ENCODE results near the gene DSCAML1.

DSCAML1 gene

DNA sequence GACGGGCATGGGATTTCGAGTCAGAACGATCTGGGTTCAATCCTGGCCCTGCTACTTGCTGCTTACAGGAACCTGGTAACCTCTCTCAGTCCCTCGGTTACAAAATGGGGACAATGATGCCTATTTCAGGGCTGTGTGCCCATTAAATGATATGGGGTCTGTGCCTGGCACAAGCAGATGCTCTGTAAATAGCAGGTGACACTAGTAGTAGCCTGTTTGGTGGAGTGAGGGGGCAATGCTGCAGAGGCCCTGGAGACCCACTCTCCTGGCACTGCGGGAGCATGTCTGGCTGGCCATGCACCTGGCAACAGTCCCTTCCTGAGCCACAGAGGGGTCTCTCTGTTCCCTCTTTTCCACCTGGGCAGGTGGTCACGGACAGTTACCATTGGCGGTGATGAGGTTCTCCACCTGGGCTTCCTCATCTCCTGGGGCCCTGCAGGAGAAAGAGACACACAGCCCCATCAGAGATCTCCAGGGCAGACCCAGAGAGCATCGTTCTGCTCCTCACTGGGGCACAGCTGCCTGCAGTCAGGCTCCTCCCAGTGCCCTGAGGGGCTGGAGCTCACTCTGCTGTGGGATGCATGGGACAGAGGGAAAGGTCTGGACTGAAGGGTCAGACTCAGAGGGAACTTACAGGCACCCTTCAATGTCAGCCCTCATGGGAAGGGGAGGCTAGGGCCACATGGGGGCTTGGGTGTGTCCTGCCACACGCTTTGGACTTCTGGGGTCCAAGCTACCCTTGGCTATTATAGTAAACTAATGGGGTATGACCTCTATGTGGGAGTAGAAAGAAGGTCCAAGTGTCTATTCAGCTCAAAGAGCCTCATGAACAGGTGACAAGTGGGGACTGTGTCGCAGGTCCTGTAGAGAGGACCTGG lies 43.2 kb upstream of the DSCAML1 start:
- TF ChIP-seq, protein P1, sequence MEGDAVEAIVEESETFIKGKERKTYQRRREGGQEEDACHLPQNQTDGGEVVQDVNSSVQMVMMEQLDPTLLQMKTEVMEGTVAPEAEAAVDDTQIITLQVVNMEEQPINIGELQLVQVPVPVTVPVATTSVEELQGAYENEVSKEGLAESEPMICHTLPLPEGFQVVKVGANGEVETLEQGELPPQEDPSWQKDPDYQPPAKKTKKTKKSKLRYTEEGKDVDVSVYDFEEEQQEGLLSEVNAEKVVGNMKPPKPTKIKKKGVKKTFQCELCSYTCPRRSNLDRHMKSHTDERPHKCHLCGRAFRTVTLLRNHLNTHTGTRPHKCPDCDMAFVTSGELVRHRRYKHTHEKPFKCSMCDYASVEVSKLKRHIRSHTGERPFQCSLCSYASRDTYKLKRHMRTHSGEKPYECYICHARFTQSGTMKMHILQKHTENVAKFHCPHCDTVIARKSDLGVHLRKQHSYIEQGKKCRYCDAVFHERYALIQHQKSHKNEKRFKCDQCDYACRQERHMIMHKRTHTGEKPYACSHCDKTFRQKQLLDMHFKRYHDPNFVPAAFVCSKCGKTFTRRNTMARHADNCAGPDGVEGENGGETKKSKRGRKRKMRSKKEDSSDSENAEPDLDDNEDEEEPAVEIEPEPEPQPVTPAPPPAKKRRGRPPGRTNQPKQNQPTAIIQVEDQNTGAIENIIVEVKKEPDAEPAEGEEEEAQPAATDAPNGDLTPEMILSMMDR (IDR thresholded peaks at IDR 0.05; ENCODE audit: low read length, missing control alignments): no peak
- DNase-seq (ENCODE audit: low read depth): no peak
- no peak overlapping the region for H3K4me3 ChIP-seq (replicated peaks; ENCODE audit: low read depth, low read length)

DNA sequence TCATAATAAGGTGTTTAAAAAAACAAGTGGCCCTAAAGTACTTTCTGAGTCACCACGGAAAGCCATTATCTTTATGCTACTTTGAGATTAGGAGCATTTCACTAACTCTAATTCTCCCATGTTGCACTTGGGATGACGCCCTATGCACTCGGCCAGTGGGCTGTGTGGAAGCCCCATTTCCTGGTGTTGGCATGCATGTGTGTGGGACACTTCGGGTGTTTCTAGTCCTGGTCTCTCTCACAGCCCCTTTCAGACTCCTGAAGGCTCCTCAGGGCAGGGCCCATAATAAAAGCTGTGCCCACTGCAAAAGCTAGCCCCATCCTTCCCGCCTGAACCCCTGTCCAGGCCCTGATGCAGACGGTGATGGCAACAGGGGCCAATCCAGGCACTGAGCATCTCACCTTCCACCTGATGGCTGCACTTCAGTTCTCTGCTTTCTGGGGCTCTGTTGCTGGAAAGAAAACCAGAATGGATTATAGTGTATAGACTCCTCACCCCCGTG lies 42.4 kb upstream of the DSCAML1 start:
- DNase-seq (ENCODE audit: low read depth): no peak
- H3K4me3 ChIP-seq (replicated peaks; ENCODE audit: low read depth, low read length): no peak overlapping the region
- TF ChIP-seq, protein P1 (IDR thresholded peaks at IDR 0.05; ENCODE audit: low read length, missing control alignments): no peak

GRCh38 chr11:117838901-117839300 lies 41.9 kb upstream of the DSCAML1 start:
- no peak overlapping the region for H3K4me3 ChIP-seq (replicated peaks; ENCODE audit: low read depth, low read length)
- TF ChIP-seq, protein P1 (IDR thresholded peaks at IDR 0.05; ENCODE audit: low read length, missing control alignments): no peak
- no peak for DNase-seq (ENCODE audit: low read depth)

DNA sequence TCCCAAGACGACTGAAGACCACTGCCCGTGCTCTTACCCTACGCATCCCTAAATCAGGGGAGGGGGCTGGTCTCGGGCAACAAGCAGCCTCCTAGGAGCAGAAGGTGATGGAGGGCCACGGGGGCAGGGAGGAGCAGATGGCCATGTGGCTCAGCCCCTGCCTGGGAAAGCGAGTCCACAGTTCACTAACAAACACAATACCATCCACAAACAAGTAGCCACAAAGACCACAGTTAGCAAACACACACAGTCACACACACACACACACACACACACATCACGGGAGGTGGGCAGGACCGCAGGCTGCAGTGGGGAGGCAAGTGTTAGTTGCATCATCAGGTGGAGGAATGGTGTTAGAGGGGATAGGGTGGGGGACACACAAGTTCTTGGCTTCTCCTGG lies 40.8 kb upstream of the DSCAML1 start:
- H3K4me3 ChIP-seq (replicated peaks; ENCODE audit: low read depth, low read length): no peak overlapping the region
- TF ChIP-seq, protein P1 (IDR thresholded peaks at IDR 0.05; ENCODE audit: low read length, missing control alignments): no peak
- no peak for DNase-seq (ENCODE audit: low read depth)

- no peak for DNase-seq (ENCODE audit: low read depth)
- TF ChIP-seq, protein P1 (IDR thresholded peaks at IDR 0.05; ENCODE audit: low read length, missing control alignments): no peak
- H3K4me3 ChIP-seq (replicated peaks; ENCODE audit: low read depth, low read length): no peak overlapping the region
These were observed 40.2 kb upstream of the DSCAML1 start for GRCh38 chr11:117837070-117837776.

- no peak overlapping the region for H3K4me3 ChIP-seq (replicated peaks; ENCODE audit: low read depth, low read length)
- TF ChIP-seq, protein P1 (IDR thresholded peaks at IDR 0.05; ENCODE audit: low read length, missing control alignments): no peak
- DNase-seq (ENCODE audit: low read depth): no peak
These were observed 39.3 kb upstream of the DSCAML1 start for GRCh38 chr11:117836077-117836960.
